Spleen (tissue), 11 donors: Measurements from ENCODE around the gene GRID2. TPM values are rescaled to one million over a fixed set of nuclear protein-coding genes. Genes with fewer than 3 reads are reported as not detected.

ENCODE experiments used
- DNase-seq: peaks from one replicate; pipeline ENCODE4 v3.0.0-alpha.2; 2020
- H3K27ac ChIP-seq, 8 donors: fragments of 200-600 bp; sonication (generic) in 7 of 8; 1 replicate in 4 of 8; 2 replicates in 4 of 8; pipeline versions ENCODE4 v1.5.0 to v1.8.0; 2016 to 2021; ENCODE audit warnings: inconsistent platforms in 4 of 8, mild to moderate bottlenecking in 4 of 8, moderate library complexity in 1 of 8
- H3K27me3 ChIP-seq, 7 donors: fragments of 200-600 bp; sonication (generic) in 6 of 7; replicated peaks in 1 of 7; 1 replicate in 4 of 7; 2 replicates in 3 of 7; pipeline versions ENCODE4 v1.5.0 to v1.8.0; 2016 to 2021; ENCODE audit warnings: inconsistent platforms in 3 of 7, mild to moderate bottlenecking in 1 of 7
- H3K36me3 ChIP-seq, 6 donors: fragments of 200-600 bp; sonication (generic) in 5 of 6; 1 replicate in 4 of 6; 2 replicates in 2 of 6; pipeline versions ENCODE4 v1.5.0 to v1.8.0; 2016 to 2021; ENCODE audit warnings: inconsistent platforms in 2 of 6
- H3K4me1 ChIP-seq, 6 donors: fragments of 200-600 bp; sonication (generic) in 5 of 6; 1 replicate in 3 of 6; 2 replicates in 3 of 6; pipeline versions ENCODE4 v1.5.0 to v1.8.0; 2016 to 2021; ENCODE audit warnings: inconsistent platforms in 3 of 6
- H3K4me3 ChIP-seq, 8 donors: fragments of 200-600 bp; sonication (generic) in 7 of 8; 1 replicate in 4 of 8; 2 replicates in 4 of 8; pipeline versions ENCODE4 v1.5.0 to v1.8.0; 2016 to 2021; ENCODE audit warnings: inconsistent platforms in 4 of 8, mild to moderate bottlenecking in 4 of 8, moderate library complexity in 2 of 8
- H3K9me3 ChIP-seq, 8 donors: fragments of 200-600 bp; sonication (generic) in 7 of 8; 1 replicate in 4 of 8; 2 replicates in 4 of 8; pipeline versions ENCODE4 v1.5.0 to v1.8.0; 2016 to 2021; ENCODE audit warnings: inconsistent platforms in 4 of 8
- POLR2A ChIP-seq, 3 donors: fragments of 450-650 bp; IDR thresholded peaks; one replicate each; pipeline ENCODE4 v1.5.1; 2017; ENCODE audit warnings: antibody characterized with exemption in 3 of 3, mild to moderate bottlenecking in 1 of 3
- POLR2AphosphoS5 ChIP-seq, 3 donors: sonication (generic); formaldehyde crosslinking; IDR thresholded peaks; one replicate each; pipeline ENCODE4 v1.5.1; 2017; ENCODE audit warnings: antibody characterized with exemption in 3 of 3
- WGBS, 5 donors: extraction: QIAGEN DNeasy Blood & Tissue Kit in 3 of 5; methylation state at CpG; one replicate each; pipeline versions ENCODE4 v1.1.5 to v1.1.7; 2013 to 2018; 5-methylcytosine and 5-hydroxymethylcytosine counted together
- intact Hi-C: fragments of 100-400 bp; cut with DNase I; formaldehyde crosslinking; loops from one replicate; pipeline ENCODE4 v1.15.0; 2023; ENCODE audit warnings: low total_unique reads
- polyA plus RNA-seq, 3 donors: library from polyadenylated mRNA; stranded (reverse); fragments of 200-250 nt; gene quantifications; one replicate each; pipeline ENCODE4 v1.2.1, GENCODE V29; 2013
- total RNA-seq, 7 donors: library from RNA; depleted of rRNA in 3 of 7; stranded (reverse); fragments of >200 nt in 3 of 7; fragmentation: NEBNext Ultra II Directional in 4 of 7; extraction: Animal tissue kit (Norgen Biotek cat#: 25700) in 4 of 7; gene quantifications; one replicate each; pipeline versions ENCODE4 v1.1.0 to v1.2.1, GENCODE V29; 2016 to 2021
- TF ChIP-seq, protein P1 (sequence below), 11 experiments: fragments of 200-600 bp in 7 of 11; fragments of 450-650 bp in 4 of 11; sonication (generic) in 4 of 11; IDR thresholded peaks in 8 of 11; conservative IDR thresholded peaks in 3 of 11; 1 replicate in 7 of 11; 2 replicates in 4 of 11; pipeline versions ENCODE4 v1.4.0 to v1.8.0; 2016 to 2021; ENCODE audit warnings: antibody characterized with exemption in 11 of 11, inconsistent platforms in 4 of 11, mild to moderate bottlenecking in 1 of 11
- donor health status: healthy with polysubstance abuse.
- donor health status: DM: no; HTN: no; CAD: no; lungs with moderate emphysema.
- donor health status: DM: no; HTN: no; CAD: no.
- donor health status: Bipolar disorder and iron deficiency.
- donor health status: healthy.
- donor health status: DM: no; HTN: no; CAD: no.
- donor health status: DM: yes; HTN: yes; CAD: no.

The GRID2 gene
- total and polyA plus RNA-seq, 10 donors, result 0.03 to 0.92 (median 0.22) TPM; not detected in 4

DNA sequence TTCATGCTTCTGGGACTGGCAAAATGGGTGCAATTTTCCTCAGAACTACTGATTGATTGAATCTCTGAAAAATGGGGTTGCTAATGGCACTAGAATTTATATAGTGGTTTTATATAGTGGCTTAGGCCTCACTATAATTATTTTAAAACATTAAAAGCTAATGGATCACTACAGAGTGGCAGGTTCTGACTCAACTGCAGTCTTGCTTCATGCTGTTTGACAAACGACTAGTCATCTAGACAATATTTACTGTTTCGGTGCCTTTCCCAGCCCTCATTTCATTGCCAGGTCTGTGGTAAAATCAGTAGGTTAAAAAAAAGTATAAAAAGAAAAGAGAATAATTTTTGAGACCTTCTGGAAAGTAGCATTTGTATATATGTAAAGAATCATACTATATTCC is 1172.0 kb downstream of the GRID2 start:
- Histone ChIP-seq H3K36me3 (no peaks in the 10 kb centered on the region), H3K27ac (peak overlapping the region in 2 of 8 donors; percentile 2 to 68), H3K4me3 (no peak overlapping the region), H3K27me3 (no peaks in the 10 kb centered on the region), H3K4me1 (peaks cover 0 to 4% (median 0%) of the 10 kb centered on the region in 6 donors), H3K9me3 (peaks cover 0 to 7% (median 0%) of the 10 kb centered on the region in 8 donors)
- WGBS, 5 donors, result 80 to 90% (median 84%) methylated on average over 2 of the region's 2 CpGs
- DNase-seq, result no peak
- intact Hi-C loops, result no loop called here
- TF ChIP-seq POLR2AphosphoS5 (IDR thresholded peaks at IDR 0.05), result no peak
- TF ChIP-seq, protein P1, sequence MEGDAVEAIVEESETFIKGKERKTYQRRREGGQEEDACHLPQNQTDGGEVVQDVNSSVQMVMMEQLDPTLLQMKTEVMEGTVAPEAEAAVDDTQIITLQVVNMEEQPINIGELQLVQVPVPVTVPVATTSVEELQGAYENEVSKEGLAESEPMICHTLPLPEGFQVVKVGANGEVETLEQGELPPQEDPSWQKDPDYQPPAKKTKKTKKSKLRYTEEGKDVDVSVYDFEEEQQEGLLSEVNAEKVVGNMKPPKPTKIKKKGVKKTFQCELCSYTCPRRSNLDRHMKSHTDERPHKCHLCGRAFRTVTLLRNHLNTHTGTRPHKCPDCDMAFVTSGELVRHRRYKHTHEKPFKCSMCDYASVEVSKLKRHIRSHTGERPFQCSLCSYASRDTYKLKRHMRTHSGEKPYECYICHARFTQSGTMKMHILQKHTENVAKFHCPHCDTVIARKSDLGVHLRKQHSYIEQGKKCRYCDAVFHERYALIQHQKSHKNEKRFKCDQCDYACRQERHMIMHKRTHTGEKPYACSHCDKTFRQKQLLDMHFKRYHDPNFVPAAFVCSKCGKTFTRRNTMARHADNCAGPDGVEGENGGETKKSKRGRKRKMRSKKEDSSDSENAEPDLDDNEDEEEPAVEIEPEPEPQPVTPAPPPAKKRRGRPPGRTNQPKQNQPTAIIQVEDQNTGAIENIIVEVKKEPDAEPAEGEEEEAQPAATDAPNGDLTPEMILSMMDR (IDR thresholded peaks at IDR 0.05 in 8 of 11, conservative IDR thresholded peaks at IDR 0.05 in 3 of 11), result no peak
- no peak for TF ChIP-seq POLR2A (IDR thresholded peaks at IDR 0.05)

DNA sequence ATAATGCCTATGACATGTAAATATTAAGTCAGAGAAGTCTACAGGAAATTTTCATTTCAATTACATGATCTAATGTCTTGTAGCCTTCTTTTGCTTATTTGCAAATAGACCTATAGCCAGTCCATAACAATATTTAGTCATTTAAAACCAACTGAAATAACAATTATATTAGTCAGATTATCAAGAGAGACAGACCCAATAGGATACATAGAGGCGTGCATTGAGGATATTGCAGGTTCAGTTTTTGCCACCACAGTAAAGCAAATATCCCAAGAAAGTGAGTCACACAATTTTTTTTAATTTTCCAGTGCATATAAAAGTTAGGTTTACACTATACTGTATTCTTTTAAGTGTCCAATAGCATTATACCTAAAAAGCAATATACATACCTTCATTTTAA is 1175.0 kb downstream of the GRID2 start:
- no peak for DNase-seq
- no peak overlapping the region for H3K27ac ChIP-seq
- peaks cover 0 to 14% (median 0%) of the 10 kb centered on the region in 8 donors for H3K9me3 ChIP-seq
- H3K36me3 ChIP-seq, result no peaks in the 10 kb centered on the region
- TF ChIP-seq POLR2AphosphoS5 (IDR thresholded peaks at IDR 0.05) (no peak), POLR2A (IDR thresholded peaks at IDR 0.05) (no peak)
- TF ChIP-seq, protein P1 (IDR thresholded peaks at IDR 0.05 in 8 of 11, conservative IDR thresholded peaks at IDR 0.05 in 3 of 11), result no peak
- no peaks in the 10 kb centered on the region for H3K27me3 ChIP-seq
- peaks cover 0 to 4% (median 0%) of the 10 kb centered on the region in 6 donors for H3K4me1 ChIP-seq
- intact Hi-C loops, result no loop called here
- H3K4me3 ChIP-seq, result no peak overlapping the region
- WGBS, 5 donors, result 75 to 100% (median 93%) methylated on average over 1 of the region's 1 CpG

DNA sequence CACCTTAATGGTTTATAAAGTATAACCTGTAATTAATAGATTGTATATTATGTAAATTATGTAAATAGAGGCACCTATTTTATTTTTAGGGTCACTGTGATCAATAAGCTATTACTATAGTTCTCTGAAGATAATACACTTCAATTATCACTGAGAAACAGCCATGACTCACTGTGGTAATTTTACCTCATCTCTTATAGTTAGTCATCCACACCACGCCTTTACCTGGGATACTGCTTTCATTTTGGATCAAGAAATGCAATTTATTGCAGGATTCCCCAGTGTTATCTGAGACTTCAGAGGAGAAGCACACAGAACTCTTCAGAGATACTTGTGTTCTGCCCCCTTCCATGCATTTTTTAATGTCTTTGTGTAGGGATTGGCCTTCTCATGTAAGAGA is 1176.7 kb downstream of the GRID2 start:
- Histone ChIP-seq H3K27me3 (no peaks in the 10 kb centered on the region), H3K27ac (no peak overlapping the region), H3K36me3 (no peaks in the 10 kb centered on the region), H3K4me1 (no peaks in the 10 kb centered on the region), H3K9me3 (peaks cover 0 to 14% (median 0%) of the 10 kb centered on the region in 8 donors), H3K4me3 (no peak overlapping the region)
- intact Hi-C loops, result no loop called here
- no peak for DNase-seq
- TF ChIP-seq, protein P1 (IDR thresholded peaks at IDR 0.05 in 8 of 11, conservative IDR thresholded peaks at IDR 0.05 in 3 of 11), result no peak
- TF ChIP-seq POLR2AphosphoS5 (IDR thresholded peaks at IDR 0.05), result no peak
- no peak for TF ChIP-seq POLR2A (IDR thresholded peaks at IDR 0.05)
- WGBS, 5 donors, result 72 to 85% (median 78%) methylated on average over 1 of the region's 1 CpG

DNA sequence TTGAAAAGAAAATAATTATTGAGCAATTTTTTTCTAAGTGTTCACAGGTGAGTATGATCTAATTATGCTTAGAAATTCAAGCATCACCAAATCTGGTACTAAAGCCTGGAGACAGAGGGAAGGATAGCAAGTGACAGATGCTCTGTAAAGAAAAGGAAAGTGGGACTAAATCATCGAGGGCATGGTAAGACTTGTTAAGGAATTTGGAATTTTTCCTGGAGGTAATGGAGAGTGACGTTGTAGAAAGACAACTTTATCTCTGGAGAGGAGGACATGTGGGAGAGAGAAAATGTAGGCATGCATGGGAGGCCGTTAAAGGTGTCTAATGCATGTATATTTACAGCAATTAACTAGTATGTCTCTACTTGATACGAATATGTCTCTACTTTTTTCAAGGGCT is 1191.6 kb downstream of the GRID2 start:
- H3K36me3 ChIP-seq, result no peaks in the 10 kb centered on the region
- TF ChIP-seq, protein P1 (IDR thresholded peaks at IDR 0.05 in 8 of 11, conservative IDR thresholded peaks at IDR 0.05 in 3 of 11), result no peak
- TF ChIP-seq POLR2AphosphoS5 (IDR thresholded peaks at IDR 0.05) (no peak), POLR2A (IDR thresholded peaks at IDR 0.05) (no peak)
- H3K4me3 ChIP-seq, result no peak overlapping the region
- H3K27ac ChIP-seq, result peak overlapping the region in 1 of 8 donors; percentile 24
- no peaks in the 10 kb centered on the region for H3K9me3 ChIP-seq
- no peaks in the 10 kb centered on the region for H3K4me1 ChIP-seq
- 60 to 72% (median 68%) methylated on average over 4 of the region's 4 CpGs for WGBS, 5 donors
- H3K27me3 ChIP-seq, result no peaks in the 10 kb centered on the region
- no peak for DNase-seq
- intact Hi-C loops, result no loop called here
